OCI-LY3 (cell line): ENCODE results near the gene HBS1L.

ENCODE experiments used
- EZH2phosphoT487 ChIP-seq: fragments of 200-600 bp; shearing (Covaris generic); IDR thresholded peaks from 2 replicates; pipeline ENCODE4 v1.6.1; 2018; ENCODE audit warnings: antibody characterized with exemption, mixed run types, low read depth
- TF ChIP-seq, protein P1 (sequence below): fragments of 200-600, 300-600 bp; sonication (generic); IDR thresholded peaks from 2 replicates; pipeline ENCODE4 v1.5.1; 2014; ENCODE audit warnings: antibody characterized with exemption, low read length, low read depth

DNA sequence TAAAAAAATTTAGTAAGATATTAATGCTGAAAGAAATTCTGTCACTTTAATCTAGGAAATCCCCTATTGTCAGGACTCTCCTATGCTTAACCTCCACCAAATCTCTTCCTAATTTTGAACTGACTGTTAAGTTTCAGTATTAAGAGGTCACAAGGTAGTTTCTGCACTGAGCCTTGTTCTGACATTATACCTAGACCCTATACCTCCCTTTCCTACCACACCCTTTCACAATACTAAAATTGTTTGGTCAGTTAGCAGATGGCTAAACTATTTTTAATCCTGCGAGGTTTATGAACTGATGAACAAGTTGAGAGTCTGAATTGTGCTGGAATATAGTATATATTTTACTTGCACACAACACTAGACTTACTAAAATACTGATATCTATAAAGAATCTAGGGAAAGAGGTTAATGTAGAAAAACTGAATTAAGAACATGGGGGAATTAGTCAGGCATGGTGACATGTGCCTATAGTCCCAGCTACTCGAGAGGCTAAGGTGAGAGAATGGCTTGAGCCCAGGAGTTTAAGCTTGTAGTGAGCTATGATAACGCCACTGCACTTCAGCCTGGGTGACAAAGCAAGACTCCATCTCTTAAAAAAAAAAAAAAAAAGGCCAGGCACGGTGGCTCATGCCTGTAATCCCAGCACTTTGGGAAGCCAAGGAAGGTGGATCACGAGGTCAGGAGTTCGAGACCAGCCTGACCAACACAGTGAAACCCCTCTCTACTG, 51.5 kb downstream of the HBS1L start:
- TF ChIP-seq, protein P1, sequence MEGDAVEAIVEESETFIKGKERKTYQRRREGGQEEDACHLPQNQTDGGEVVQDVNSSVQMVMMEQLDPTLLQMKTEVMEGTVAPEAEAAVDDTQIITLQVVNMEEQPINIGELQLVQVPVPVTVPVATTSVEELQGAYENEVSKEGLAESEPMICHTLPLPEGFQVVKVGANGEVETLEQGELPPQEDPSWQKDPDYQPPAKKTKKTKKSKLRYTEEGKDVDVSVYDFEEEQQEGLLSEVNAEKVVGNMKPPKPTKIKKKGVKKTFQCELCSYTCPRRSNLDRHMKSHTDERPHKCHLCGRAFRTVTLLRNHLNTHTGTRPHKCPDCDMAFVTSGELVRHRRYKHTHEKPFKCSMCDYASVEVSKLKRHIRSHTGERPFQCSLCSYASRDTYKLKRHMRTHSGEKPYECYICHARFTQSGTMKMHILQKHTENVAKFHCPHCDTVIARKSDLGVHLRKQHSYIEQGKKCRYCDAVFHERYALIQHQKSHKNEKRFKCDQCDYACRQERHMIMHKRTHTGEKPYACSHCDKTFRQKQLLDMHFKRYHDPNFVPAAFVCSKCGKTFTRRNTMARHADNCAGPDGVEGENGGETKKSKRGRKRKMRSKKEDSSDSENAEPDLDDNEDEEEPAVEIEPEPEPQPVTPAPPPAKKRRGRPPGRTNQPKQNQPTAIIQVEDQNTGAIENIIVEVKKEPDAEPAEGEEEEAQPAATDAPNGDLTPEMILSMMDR, result no peak
- TF ChIP-seq EZH2phosphoT487, result no peak
